Ovary (tissue), 9 donors: ENCODE data around the gene VPS51. TPM values are rescaled to one million over a fixed set of nuclear protein-coding genes. Genes with fewer than 3 reads are reported as not detected.
A peak's percentile ranks its signal among the peaks of the same experiment; 100 is the strongest.

ENCODE experiments used
- DNase-seq, 5 donors: peaks; one replicate each; pipeline ENCODE4 v3.0.0-alpha.2; 2019 to 2020
- H3K27ac ChIP-seq, 2 donors: fragments of 200-600 bp; one replicate each; pipeline versions ENCODE4 v1.5.1 to v1.8.0; 2019 to 2022
- H3K27me3 ChIP-seq: fragments of 200-600 bp; one replicate; pipeline ENCODE4 v1.8.0; 2022
- H3K36me3 ChIP-seq: fragments of 200-600 bp; sonication (generic); one replicate; pipeline ENCODE4 v1.5.1; 2019
- H3K4me1 ChIP-seq: one replicate; pipeline ENCODE4 v1.8.1; 2013; ENCODE audit warnings: mild to moderate bottlenecking, moderate library complexity; ENCODE audit not compliant: insufficient read depth
- H3K4me3 ChIP-seq: fragments of 200-600 bp; sonication (generic); one replicate; pipeline ENCODE4 v1.5.1; 2017
- H3K9me3 ChIP-seq, 2 donors: fragments of 200-600 bp in 1 of 2; sonication (generic) in 1 of 2; one replicate each; pipeline versions ENCODE4 v1.5.1 to v1.8.1; 2013 to 2019; ENCODE audit warnings: mild to moderate bottlenecking in 1 of 2, moderate library complexity in 1 of 2
- EP300 ChIP-seq: sonication (generic); formaldehyde crosslinking; IDR thresholded peaks from one replicate; pipeline ENCODE4 v1.6.1; 2017; ENCODE audit warnings: antibody characterized with exemption
- POLR2A ChIP-seq: fragments of 450-650 bp; IDR thresholded peaks from one replicate; pipeline ENCODE4 v1.6.1; 2017; ENCODE audit warnings: antibody characterized with exemption, mild to moderate bottlenecking, moderate library complexity
- WGBS, 3 donors: extraction: QIAGEN DNeasy Blood & Tissue Kit in 1 of 3; methylation state at CpG; one replicate each; pipeline versions ENCODE4 v1.1.5 to v1.1.7; 2013 to 2017; 5-methylcytosine and 5-hydroxymethylcytosine counted together
- intact Hi-C, 4 donors: fragments of 100-400 bp; cut with DNase I; formaldehyde crosslinking; loops; one replicate each; pipeline versions ENCODE4 v1.11.0 to v1.15.1; 2022 to 2023
- microRNA-seq, 3 donors: library from miRNA; unstranded; fragments of <30 nt; microRNA quantifications; one replicate each; pipeline versions ENCODE4 to v1.2.0, GENCODE V29; 2019 to 2020
- polyA plus RNA-seq, 2 donors: library from polyadenylated mRNA; stranded (reverse); fragments of 200-250 nt in 1 of 2; fragments of 350-450 nt in 1 of 2; fragmentation: Illumina TruSeq in 1 of 2; extraction: RNeasy Lipid Tissue Mini Kit (QIAGEN cat#74804) in 1 of 2; gene quantifications; one replicate each; pipeline ENCODE4 v1.2.3, GENCODE V29; 2013 to 2014
- small RNA-seq: library from RNA; depleted of rRNA; stranded (forward); fragments of <200 nt; gene quantifications from one replicate; pipeline ENCODE3, GENCODE V24; 2016
- total RNA-seq, 7 donors: library from RNA; depleted of rRNA in 2 of 7; stranded (reverse); fragments of >200 nt in 2 of 7; fragmentation: NEBNext Ultra II Directional in 3 of 7; extraction: Animal tissue kit (Norgen Biotek cat#: 25700) in 3 of 7; gene quantifications; one replicate each; pipeline versions ENCODE4 v1.1.0 to v1.2.4, GENCODE V29; 2016 to 2023
- TF ChIP-seq, protein P1 (sequence below), 3 donors: fragments of 450-650 bp in 2 of 3; fragments of 200-600 bp in 1 of 3; IDR thresholded peaks; one replicate each; pipeline versions ENCODE4 v1.5.1 to v1.8.0; 2016 to 2022; ENCODE audit warnings: antibody characterized with exemption in 3 of 3, mild to moderate bottlenecking in 1 of 3
- donor health status: DM: no; HTN: no; CAD: no; lungs with moderate emphysema.
- donor health status: DM: no; HTN: no; CAD: no.
- donor health status: Bipolar disorder and iron deficiency.
- donor health status: DM: yes; HTN: yes; CAD: no.
- donor health status: DM: no; HTN: no; CAD: no.
- donor health status: DM: yes; HTN: yes; CAD: no.

The VPS51 gene
- total and polyA plus RNA-seq, 9 donors, result 51.1 to 543 (median 221) TPM

GRCh38 chr11:65156926-65157325 is 60.9 kb downstream of the VPS51 start:
- 88 to 100% (median 96%) methylated on average over 3 of the region's 3 CpGs for WGBS, 3 donors
- Histone ChIP-seq H3K4me1 (no peaks in the 10 kb centered on the region), H3K27me3 (no peaks in the 10 kb centered on the region), H3K9me3 (no peaks in the 10 kb centered on the region), H3K27ac (no peak overlapping the region), H3K4me3 (no peak overlapping the region), H3K36me3 (no peaks in the 10 kb centered on the region)
- intact Hi-C loops, result no loop called here
- TF ChIP-seq, protein P1, sequence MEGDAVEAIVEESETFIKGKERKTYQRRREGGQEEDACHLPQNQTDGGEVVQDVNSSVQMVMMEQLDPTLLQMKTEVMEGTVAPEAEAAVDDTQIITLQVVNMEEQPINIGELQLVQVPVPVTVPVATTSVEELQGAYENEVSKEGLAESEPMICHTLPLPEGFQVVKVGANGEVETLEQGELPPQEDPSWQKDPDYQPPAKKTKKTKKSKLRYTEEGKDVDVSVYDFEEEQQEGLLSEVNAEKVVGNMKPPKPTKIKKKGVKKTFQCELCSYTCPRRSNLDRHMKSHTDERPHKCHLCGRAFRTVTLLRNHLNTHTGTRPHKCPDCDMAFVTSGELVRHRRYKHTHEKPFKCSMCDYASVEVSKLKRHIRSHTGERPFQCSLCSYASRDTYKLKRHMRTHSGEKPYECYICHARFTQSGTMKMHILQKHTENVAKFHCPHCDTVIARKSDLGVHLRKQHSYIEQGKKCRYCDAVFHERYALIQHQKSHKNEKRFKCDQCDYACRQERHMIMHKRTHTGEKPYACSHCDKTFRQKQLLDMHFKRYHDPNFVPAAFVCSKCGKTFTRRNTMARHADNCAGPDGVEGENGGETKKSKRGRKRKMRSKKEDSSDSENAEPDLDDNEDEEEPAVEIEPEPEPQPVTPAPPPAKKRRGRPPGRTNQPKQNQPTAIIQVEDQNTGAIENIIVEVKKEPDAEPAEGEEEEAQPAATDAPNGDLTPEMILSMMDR (IDR thresholded peaks at IDR 0.05), result no peak
- TF ChIP-seq EP300 (no peak), POLR2A (no peak)
- peak in 1 of 5 donors; percentile 3 for DNase-seq

GRCh38 chr11:65157336-65157735 is 61.3 kb downstream of the VPS51 start:
- WGBS, 3 donors, result 76 to 84% (median 81%) methylated on average over 3 of the region's 3 CpGs
- TF ChIP-seq EP300 (no peak), POLR2A (no peak)
- TF ChIP-seq, protein P1 (IDR thresholded peaks at IDR 0.05), result no peak

GRCh38 chr11:65159012-65159411 is 63.0 kb downstream of the VPS51 start:
- H3K9me3 ChIP-seq, result no peaks in the 10 kb centered on the region
- no peak overlapping the region for H3K27ac ChIP-seq
- intact Hi-C loops, result no loop called here
- no peaks in the 10 kb centered on the region for H3K27me3 ChIP-seq
- no peaks in the 10 kb centered on the region for H3K36me3 ChIP-seq
- WGBS, 3 donors, result 62 to 77% (median 65%) methylated on average over 5 of the region's 5 CpGs
- no peaks in the 10 kb centered on the region for H3K4me1 ChIP-seq
- TF ChIP-seq EP300 (no peak), POLR2A (no peak)
- TF ChIP-seq, protein P1 (IDR thresholded peaks at IDR 0.05), result no peak
- DNase-seq, result peak in 1 of 5 donors; percentile 4
- no peak overlapping the region for H3K4me3 ChIP-seq

More at GRCh38 chr11:65157336-65157735, 61.3 kb downstream of the VPS51 start:
- H3K4me1 ChIP-seq, result no peaks in the 10 kb centered on the region
- intact Hi-C loops, result no loop called here
- H3K27me3 ChIP-seq, result no peaks in the 10 kb centered on the region
- H3K4me3 ChIP-seq, result no peak overlapping the region
- no peaks in the 10 kb centered on the region for H3K36me3 ChIP-seq
- no peak overlapping the region for H3K27ac ChIP-seq
- no peaks in the 10 kb centered on the region for H3K9me3 ChIP-seq
- DNase-seq, result no peak

- H3K36me3 ChIP-seq, result no peaks in the 10 kb centered on the region
- no peak overlapping the region for H3K27ac ChIP-seq
- intact Hi-C loops, result no loop called here
- H3K9me3 ChIP-seq, result no peaks in the 10 kb centered on the region
- H3K27me3 ChIP-seq, result no peaks in the 10 kb centered on the region
- H3K4me1 ChIP-seq, result no peaks in the 10 kb centered on the region
- WGBS, 3 donors, result 72 to 79% (median 76%) methylated on average over 3 of the region's 3 CpGs
- H3K4me3 ChIP-seq, result no peak overlapping the region
- DNase-seq, result no peak
- TF ChIP-seq POLR2A (no peak), EP300 (no peak)
- TF ChIP-seq, protein P1 (IDR thresholded peaks at IDR 0.05), result no peak
Measured at GRCh38 chr11:65160643-65161042, 64.6 kb downstream of the VPS51 start.

Small RNAs within 50 kb of the gene (microRNA-seq; reads per million reads assigned to microRNA genes)
- gene MIR6751, result 0 to 0.18 (median 0) reads per million in 3 donors

Small RNAs within 50 kb of the gene (small RNA-seq; reads per million reads assigned to genes)
- gene HIGD1AP10, result not detected
- gene PDCL2P2, result not detected
- 0.15 reads per million for gene RNU2-23P

Other genes starting within 250 kb of the VPS51 start
- 10 to 100 TPM; 14.3 to 87.8 (median 42.2) TPM for gene EHD1, start 217.6 kb upstream of the VPS51 start, total RNA-seq
- 10 to 100 TPM; 14.5 to 14.8 TPM for gene EHD1, start 217.6 kb upstream of the VPS51 start, polyA plus RNA-seq
- 10 to 100 TPM; 22.2 to 40.1 (median 30.4) TPM for gene ATG2A, start 179.0 kb upstream of the VPS51 start, total RNA-seq
- 10 to 100 TPM in 1 of 2 donors, 1 to 10 TPM in 1; 2.2 to 23.4 TPM for gene ATG2A, start 179.0 kb upstream of the VPS51 start, polyA plus RNA-seq
- 10 to 100 TPM in 5 of 7 donors, 1 to 10 TPM in 2; 9.0 to 12.8 (median 12.2) TPM for gene PPP2R5B, start 171.5 kb upstream of the VPS51 start, total RNA-seq
- 10 to 100 TPM in 1 of 2 donors, 1 to 10 TPM in 1; 8.0 to 16.2 TPM for gene PPP2R5B, start 171.5 kb upstream of the VPS51 start, polyA plus RNA-seq
- gene GPHA2, start 160.3 kb upstream of the VPS51 start, total RNA-seq, result 1 to 10 TPM in 3 of 7 donors, under 1 TPM in 3, not detected in 1; 0.45 to 1.6 (median 0.88) TPM
- gene GPHA2, start 160.3 kb upstream of the VPS51 start, polyA plus RNA-seq, result under 1 TPM in 1 of 2 donors, not detected in 1; 0.58 TPM
- gene MAJIN, start 124.1 kb upstream of the VPS51 start, total RNA-seq, result under 1 TPM in 1 of 7 donors, not detected in 6; 0.46 TPM
- gene MAJIN, start 124.1 kb upstream of the VPS51 start, polyA plus RNA-seq, result not detected
- 1 to 10 TPM; 1.4 to 3.4 (median 2.3) TPM for gene BATF2, start 99.2 kb upstream of the VPS51 start, total RNA-seq
- 1 to 10 TPM; 1.5 to 2.8 TPM for gene BATF2, start 99.2 kb upstream of the VPS51 start, polyA plus RNA-seq
- 100 to 1,000 TPM in 4 of 7 donors, 10 to 100 TPM in 3; 77.3 to 147 (median 101) TPM for gene ARL2, start 82.1 kb upstream of the VPS51 start, total RNA-seq
- 10 to 100 TPM; 60.9 to 86.3 TPM for gene ARL2, start 82.1 kb upstream of the VPS51 start, polyA plus RNA-seq
- 10 to 100 TPM; 10.2 to 30.5 (median 19.9) TPM for gene SNX15, start 68.8 kb upstream of the VPS51 start, total RNA-seq
- 10 to 100 TPM; 15.0 to 23.8 TPM for gene SNX15, start 68.8 kb upstream of the VPS51 start, polyA plus RNA-seq
- 10 to 100 TPM in 2 of 7 donors, 1 to 10 TPM in 5; 7.3 to 11.6 (median 8.5) TPM for gene SAC3D1, start 55.0 kb upstream of the VPS51 start, total RNA-seq
- 1 to 10 TPM; 1.1 to 7.6 TPM for gene SAC3D1, start 55.0 kb upstream of the VPS51 start, polyA plus RNA-seq
- 10 to 100 TPM; 12.1 to 33.7 (median 17.6) TPM for gene NAALADL1, start 37.7 kb upstream of the VPS51 start, total RNA-seq
- 10 to 100 TPM in 1 of 2 donors, 1 to 10 TPM in 1; 7.1 to 33.2 TPM for gene NAALADL1, start 37.7 kb upstream of the VPS51 start, polyA plus RNA-seq
- 1 to 10 TPM in 2 of 7 donors, under 1 TPM in 4, not detected in 1; 0.38 to 2.8 (median 0.52) TPM for gene CDCA5, start 12.2 kb upstream of the VPS51 start, total RNA-seq
- gene CDCA5, start 12.2 kb upstream of the VPS51 start, polyA plus RNA-seq, result 1 to 10 TPM; 1.0 to 1.2 TPM
- 10 to 100 TPM; 30.5 to 41.6 (median 35.1) TPM for gene ZFPL1, start 12.0 kb upstream of the VPS51 start, total RNA-seq
- 10 to 100 TPM; 11.2 to 44.8 TPM for gene ZFPL1, start 12.0 kb upstream of the VPS51 start, polyA plus RNA-seq
- 100 to 1,000 TPM in 1 of 7 donors, 10 to 100 TPM in 6; 30.0 to 170 (median 63.6) TPM for gene TM7SF2, start 15.7 kb downstream of the VPS51 start, total RNA-seq
- 100 to 1,000 TPM in 1 of 2 donors, 10 to 100 TPM in 1; 88.8 to 128 TPM for gene TM7SF2, start 15.7 kb downstream of the VPS51 start, polyA plus RNA-seq
- gene ZNHIT2, start 21.5 kb downstream of the VPS51 start, total RNA-seq, result 10 to 100 TPM; 10.0 to 33.7 (median 13.4) TPM
- gene ZNHIT2, start 21.5 kb downstream of the VPS51 start, polyA plus RNA-seq, result 10 to 100 TPM in 1 of 2 donors, not detected in 1; 13.1 TPM
- 1,000 to 10,000 TPM; 1,141 to 2,272 (median 1,835) TPM for gene FAU, start 25.9 kb downstream of the VPS51 start, total RNA-seq
- 1,000 to 10,000 TPM; 1,053 to 1,798 TPM for gene FAU, start 25.9 kb downstream of the VPS51 start, polyA plus RNA-seq
- 10 to 100 TPM; 47.1 to 61.8 (median 50.4) TPM for gene MRPL49, start 26.1 kb downstream of the VPS51 start, total RNA-seq
- gene MRPL49, start 26.1 kb downstream of the VPS51 start, polyA plus RNA-seq, result 100 to 1,000 TPM in 1 of 2 donors, 10 to 100 TPM in 1; 64.0 to 106 TPM
- gene SYVN1, start 38.3 kb downstream of the VPS51 start, total RNA-seq, result 10 to 100 TPM; 21.1 to 73.0 (median 53.3) TPM
- 10 to 100 TPM; 26.7 to 59.6 TPM for gene SYVN1, start 38.3 kb downstream of the VPS51 start, polyA plus RNA-seq
- gene SPDYC, start 74.0 kb downstream of the VPS51 start, total RNA-seq, result not detected
- gene SPDYC, start 74.0 kb downstream of the VPS51 start, polyA plus RNA-seq, result under 1 TPM in 1 of 2 donors, not detected in 1; 0.07 TPM
- 100 to 1,000 TPM in 6 of 7 donors, 10 to 100 TPM in 1; 99.0 to 178 (median 128) TPM for gene CAPN1, start 85.7 kb downstream of the VPS51 start, total RNA-seq
- 10 to 100 TPM; 20.0 to 67.4 TPM for gene CAPN1, start 85.7 kb downstream of the VPS51 start, polyA plus RNA-seq
- gene POLA2, start 165.7 kb downstream of the VPS51 start, total RNA-seq, result 10 to 100 TPM in 3 of 7 donors, 1 to 10 TPM in 4; 4.5 to 10.4 (median 8.6) TPM
- gene POLA2, start 165.7 kb downstream of the VPS51 start, polyA plus RNA-seq, result 10 to 100 TPM in 1 of 2 donors, 1 to 10 TPM in 1; 8.6 to 13.3 TPM
- gene CDC42EP2, start 218.7 kb downstream of the VPS51 start, total RNA-seq, result 10 to 100 TPM; 13.7 to 46.9 (median 20.1) TPM
- gene CDC42EP2, start 218.7 kb downstream of the VPS51 start, polyA plus RNA-seq, result 1 to 10 TPM in 1 of 2 donors, under 1 TPM in 1; 0.48 to 8.0 TPM
- gene DPF2, start 237.6 kb downstream of the VPS51 start, total RNA-seq, result 10 to 100 TPM; 49.7 to 99.1 (median 85.4) TPM
- gene DPF2, start 237.6 kb downstream of the VPS51 start, polyA plus RNA-seq, result 10 to 100 TPM; 52.0 to 78.4 TPM